AG04449 (cell line): ENCODE data around the gene YTHDC2.
A peak's percentile ranks its signal among the peaks of the same experiment; 100 is the strongest.

Experiments used
- CTCF ChIA-PET: fragments of 350-600 bp; formaldehyde crosslinking; extraction: SDS; loops from one replicate; lab custom pipeline; 2021; ENCODE audit warnings: antibody characterized with exemption; lab: Yijun Ruan, JAX
- POLR2A ChIA-PET: fragments of 400-600, 350-600 bp; formaldehyde crosslinking; extraction: SDS; loops from one replicate; lab custom pipeline; 2020; ENCODE audit warnings: antibody characterized with exemption, inconsistent platforms; lab: Yijun Ruan, JAX
- DNase-seq: peaks from one replicate; pipeline ENCODE4 v3.0.0-alpha.2; 2010; ENCODE audit warnings: low read depth, low spot score
- H3K4me3 ChIP-seq: 2 replicates; pipeline ENCODE4 v1.5.1; 2011; ENCODE audit warnings: low read depth, mild to moderate bottlenecking, control low read depth, low read length
- TF ChIP-seq, protein P1 (sequence below): IDR thresholded peaks from one replicate; pipeline ENCODE4 v1.5.1; 2011; ENCODE audit warnings: mild to moderate bottlenecking, moderate library complexity, low read length, control low read depth, inconsistent platforms; ENCODE audit not compliant: insufficient read depth; ENCODE audit errors: missing control alignments

The YTHDC2 gene

DNA sequence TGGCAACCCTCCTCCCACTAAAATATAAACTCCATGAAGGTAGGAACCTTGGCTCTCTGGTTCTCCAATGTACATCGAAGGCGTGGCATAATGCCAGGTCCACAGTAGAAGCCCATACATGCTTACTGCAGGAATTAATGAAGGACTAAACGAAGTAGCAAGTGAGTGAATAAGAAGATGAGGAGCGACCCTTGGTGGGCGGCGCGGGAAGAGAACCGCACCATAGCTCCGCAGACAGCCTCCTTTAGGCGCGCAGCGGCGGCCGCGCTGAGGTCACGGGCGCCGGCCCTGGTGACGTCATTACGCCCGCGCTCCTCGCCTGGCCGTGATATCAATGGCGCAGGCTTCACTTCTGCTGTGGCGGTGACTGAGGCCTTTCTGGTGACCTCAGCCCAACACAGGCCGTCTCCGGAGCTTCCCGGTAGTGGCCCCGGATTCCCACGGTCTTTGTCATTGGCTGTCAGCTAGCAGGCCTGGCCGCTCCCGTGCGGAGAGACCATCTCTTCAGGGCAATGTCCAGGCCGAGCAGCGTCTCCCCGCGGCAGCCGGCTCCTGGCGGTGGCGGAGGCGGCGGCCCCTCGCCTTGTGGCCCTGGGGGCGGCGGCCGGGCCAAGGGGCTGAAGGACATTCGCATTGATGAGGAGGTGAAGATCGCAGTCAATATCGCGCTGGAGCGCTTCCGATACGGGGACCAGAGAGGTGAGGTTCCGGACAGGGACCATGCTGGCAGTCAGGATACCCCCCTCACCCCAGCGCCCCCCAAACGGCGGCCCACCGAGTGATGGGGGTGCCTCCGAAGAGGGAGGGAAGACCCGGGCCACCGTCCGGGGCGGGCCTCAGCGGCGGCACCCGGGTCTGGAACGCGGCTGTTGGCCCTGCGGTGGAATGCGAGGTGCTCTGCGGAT lies at the start of gene YTHDC2:
YTHDC2 (plus strand) TSS at position 311 of the 905 bp plus-strand sequence; CDS start at position 513, 202 bp downstream.
- H3K4me3 ChIP-seq, result peak within 1 kb of the TSS; percentile 85
- no peak for DNase-seq
- TF ChIP-seq, protein P1, sequence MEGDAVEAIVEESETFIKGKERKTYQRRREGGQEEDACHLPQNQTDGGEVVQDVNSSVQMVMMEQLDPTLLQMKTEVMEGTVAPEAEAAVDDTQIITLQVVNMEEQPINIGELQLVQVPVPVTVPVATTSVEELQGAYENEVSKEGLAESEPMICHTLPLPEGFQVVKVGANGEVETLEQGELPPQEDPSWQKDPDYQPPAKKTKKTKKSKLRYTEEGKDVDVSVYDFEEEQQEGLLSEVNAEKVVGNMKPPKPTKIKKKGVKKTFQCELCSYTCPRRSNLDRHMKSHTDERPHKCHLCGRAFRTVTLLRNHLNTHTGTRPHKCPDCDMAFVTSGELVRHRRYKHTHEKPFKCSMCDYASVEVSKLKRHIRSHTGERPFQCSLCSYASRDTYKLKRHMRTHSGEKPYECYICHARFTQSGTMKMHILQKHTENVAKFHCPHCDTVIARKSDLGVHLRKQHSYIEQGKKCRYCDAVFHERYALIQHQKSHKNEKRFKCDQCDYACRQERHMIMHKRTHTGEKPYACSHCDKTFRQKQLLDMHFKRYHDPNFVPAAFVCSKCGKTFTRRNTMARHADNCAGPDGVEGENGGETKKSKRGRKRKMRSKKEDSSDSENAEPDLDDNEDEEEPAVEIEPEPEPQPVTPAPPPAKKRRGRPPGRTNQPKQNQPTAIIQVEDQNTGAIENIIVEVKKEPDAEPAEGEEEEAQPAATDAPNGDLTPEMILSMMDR, result peak; percentile 43
- ChIA-PET POLR2A (interaction anchor here (1.0 kb wide), 1 partner anchor 1748 kb away, joined by 3 read pairs; no protein-coding TSS in a partner anchor), CTCF (interaction anchor here (0.8 to 9.2 kb wide), 6 partner anchors 12 to 518 kb away, joined by 3 to 147 read pairs (median 26); no protein-coding TSS in a partner anchor)

DNA sequence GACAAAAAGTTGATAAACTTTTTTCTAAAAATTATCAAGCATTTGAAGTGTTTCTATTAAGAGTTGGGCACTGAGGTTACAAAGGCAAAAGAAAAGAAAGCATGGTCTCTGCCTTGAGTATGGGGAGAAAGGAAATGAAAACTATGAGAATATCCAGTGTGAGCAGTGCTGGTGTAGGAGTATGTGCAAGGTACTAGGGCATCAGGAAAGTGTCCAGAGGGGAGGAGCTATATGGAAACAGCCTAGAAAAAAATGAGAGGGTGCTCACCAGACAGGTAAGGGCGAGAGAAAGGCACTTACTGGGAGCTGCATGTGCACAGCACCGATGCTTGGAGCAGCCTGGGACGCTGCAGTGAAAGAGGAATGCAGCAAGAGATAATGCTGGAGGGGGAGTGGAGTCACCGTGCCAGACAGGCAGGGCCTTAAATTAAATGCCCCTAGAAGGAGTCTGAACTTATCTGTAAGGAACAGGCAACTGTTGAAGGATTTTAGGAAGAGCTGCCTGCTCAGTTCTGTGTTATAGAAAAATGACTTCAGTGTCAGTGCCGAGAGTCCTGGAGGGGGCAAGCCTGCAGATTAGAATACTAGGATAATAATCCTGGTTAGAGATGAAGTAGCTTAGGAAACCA lies 39.3 kb upstream of the YTHDC2 start:
- no peak for DNase-seq
- CTCF ChIA-PET, result interaction anchor here (1.2 to 1.6 kb wide), 2 partner anchors 13 to 180 kb away, joined by 3 to 4 read pairs; no protein-coding TSS in a partner anchor
- H3K4me3 ChIP-seq, result no peak overlapping the region
- POLR2A ChIA-PET, result no interaction called here
- TF ChIP-seq, protein P1, result no peak

DNA sequence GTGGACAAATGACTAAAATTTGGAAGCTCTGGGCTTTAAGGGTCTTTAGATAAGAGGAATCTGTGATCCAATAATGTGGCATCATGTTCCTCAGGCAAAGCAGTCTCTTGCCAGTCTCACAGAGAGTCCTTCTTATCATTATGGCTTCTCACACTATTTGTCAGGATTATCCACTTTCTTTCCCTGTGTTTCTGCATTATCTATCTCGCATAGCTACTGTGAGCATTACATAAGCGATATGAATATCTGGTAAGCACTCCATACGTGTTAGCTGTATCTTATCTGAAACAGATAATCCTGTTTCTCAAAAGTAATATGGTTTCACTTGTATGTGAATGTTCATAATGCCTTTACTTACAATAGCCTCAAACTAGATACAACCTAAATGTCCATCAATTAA lies 34.8 kb upstream of the YTHDC2 start:
- CTCF ChIA-PET, result no interaction called here
- TF ChIP-seq, protein P1, result no peak
- DNase-seq, result no peak
- no peak overlapping the region for H3K4me3 ChIP-seq
- POLR2A ChIA-PET, result no interaction called here

DNA sequence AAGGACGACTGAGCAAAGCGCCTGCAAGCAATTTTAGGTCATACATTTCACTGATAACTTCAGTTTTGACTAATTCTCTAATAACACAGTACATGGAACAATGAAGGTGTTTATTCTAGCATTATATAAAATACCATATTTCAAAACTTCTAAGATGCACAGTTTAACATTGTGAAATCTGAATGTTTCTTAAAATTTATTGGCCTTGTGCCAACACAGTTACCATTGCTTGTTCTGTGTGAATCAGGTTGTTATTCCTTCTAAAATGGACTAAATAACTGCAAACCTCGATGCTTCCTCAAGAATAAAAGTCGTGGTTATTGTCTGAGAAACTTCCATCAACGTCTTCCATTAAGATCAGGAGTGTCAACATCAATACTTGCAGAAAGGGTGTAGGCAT lies 33.3 kb upstream of the YTHDC2 start:
- no peak overlapping the region for H3K4me3 ChIP-seq
- TF ChIP-seq, protein P1, result no peak
- ChIA-PET CTCF (no interaction called here), POLR2A (no interaction called here)
- DNase-seq, result no peak

DNA sequence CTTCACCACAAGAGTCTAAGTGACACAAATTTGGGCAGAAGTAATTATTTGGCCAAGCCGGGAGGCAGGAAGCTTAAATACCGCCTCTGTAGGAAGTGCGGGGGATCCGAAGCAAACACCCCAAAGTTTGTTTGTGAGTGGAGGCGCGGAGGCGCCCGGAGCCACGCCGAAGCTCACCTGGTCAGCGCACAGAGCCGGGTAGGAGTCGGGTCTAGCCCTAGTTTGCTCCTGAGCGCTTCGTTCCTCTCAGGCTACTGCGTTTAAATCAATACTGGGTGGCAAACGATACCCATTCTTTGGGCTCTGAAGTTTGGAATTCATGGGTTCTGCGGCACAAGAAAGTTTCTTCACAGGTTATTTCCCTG lies 26.1 kb upstream of the YTHDC2 start:
- TF ChIP-seq, protein P1, result no peak
- ChIA-PET CTCF (interaction anchor here (1.0 to 1.5 kb wide), 2 partner anchors 13 to 108 kb away, joined by 3 to 4 read pairs; no protein-coding TSS in a partner anchor), POLR2A (no interaction called here)
- peak overlapping the region; percentile 86 for H3K4me3 ChIP-seq
- DNase-seq, result no peak
